HPDE6-E6E7 (cell line): ENCODE results near the gene DPEP3.
A peak's percentile ranks its signal among the peaks of the same experiment; 100 is the strongest.

ENCODE experiments used
- DNase-seq: peaks from one replicate; pipeline ENCODE4 v3.0.0; 2011; ENCODE audit warnings: missing footprints; ENCODE audit errors: extremely low spot score

DPEP3 gene

GRCh38 chr16:67931712-67932461 lies 48.4 kb downstream of the DPEP3 start, which contains the start of gene CTRL:
TSS of gene CTRL (minus strand) at chr16:67931862. CDS start at chr16:67931852, 10 bp downstream.
- no peak for DNase-seq

- DNase-seq: no peak
These were observed 49.6 kb downstream of the DPEP3 start for GRCh38 chr16:67930678-67931211.

GRCh38 chr16:67930191-67930590 lies 50.1 kb downstream of the DPEP3 start:
- DNase-seq: no peak

- peak; percentile 89 for DNase-seq
These were observed 51.5 kb downstream of the DPEP3 start for GRCh38 chr16:67928561-67929364.

- no peak for DNase-seq
These were observed 52.2 kb downstream of the DPEP3 start for GRCh38 chr16:67928147-67928546.

DNA sequence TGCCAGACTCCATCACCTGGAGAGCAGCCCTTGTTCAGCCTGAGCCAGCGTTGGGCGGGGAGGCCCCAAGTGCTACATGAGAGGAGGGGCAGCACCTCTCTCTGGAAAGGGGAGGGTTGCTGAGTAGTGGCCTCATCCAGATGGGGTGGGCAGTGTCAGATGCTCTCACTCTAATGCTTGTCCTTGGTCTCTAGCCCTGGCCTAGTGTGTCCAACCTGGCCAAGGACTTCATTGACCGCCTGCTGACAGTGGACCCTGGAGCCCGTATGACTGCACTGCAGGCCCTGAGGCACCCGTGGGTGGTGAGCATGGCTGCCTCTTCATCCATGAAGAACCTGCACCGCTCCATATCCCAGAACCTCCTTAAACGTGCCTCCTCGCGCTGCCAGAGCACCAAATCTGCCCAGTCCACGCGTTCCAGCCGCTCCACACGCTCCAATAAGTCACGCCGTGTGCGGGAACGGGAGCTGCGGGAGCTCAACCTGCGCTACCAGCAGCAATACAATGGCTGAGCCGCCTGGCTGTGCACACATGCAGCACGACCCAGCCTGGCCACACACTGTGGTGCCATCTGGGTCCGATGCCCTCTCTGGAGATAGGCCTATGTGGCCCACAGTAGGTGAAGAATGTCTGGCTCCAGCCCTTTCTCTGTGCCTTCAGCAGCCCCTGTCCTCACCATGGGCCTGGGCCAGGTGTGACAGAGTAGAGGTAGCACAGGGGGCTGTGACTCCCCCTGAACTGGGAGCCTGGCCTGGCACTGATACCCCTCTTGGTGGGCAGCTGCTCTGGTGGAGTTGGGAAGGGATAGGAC lies 53.0 kb downstream of the DPEP3 start:
- no peak for DNase-seq

GRCh38 chr16:67926181-67926750 lies 54.0 kb downstream of the DPEP3 start:
- no peak for DNase-seq
